ENCODE results near the gene RNASEH2C. TPM values are rescaled to one million over a fixed set of nuclear protein-coding genes. Genes with fewer than 3 reads are reported as not detected.

RNASEH2C gene
- total RNA-seq, 1 experiment from 2014 or later = 76.4 TPM

DNA sequence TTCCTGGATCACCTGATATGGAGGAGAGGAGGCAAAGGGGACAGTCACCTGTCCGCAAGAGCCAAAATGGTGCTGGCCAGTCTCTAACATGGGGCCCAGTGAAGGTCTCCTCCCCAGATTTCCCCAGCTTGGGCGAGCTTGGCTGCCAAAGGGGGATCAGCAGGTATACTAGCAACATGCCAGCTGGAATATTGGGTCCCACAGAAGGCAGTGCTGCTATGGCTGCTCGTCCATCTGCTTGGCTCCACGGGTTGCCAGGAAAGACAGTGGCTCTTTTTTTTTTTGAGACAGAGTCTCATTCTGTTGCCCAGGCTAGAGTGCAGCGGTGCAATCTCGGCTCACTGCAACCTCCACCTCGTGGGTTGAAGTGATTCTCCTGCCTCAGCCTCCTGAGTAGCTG is 21.3 kb downstream of the RNASEH2C start:
- Mint-ChIP-seq H3K36me3 (ENCODE audit: insufficient read depth, unreplicated experiment) (peaks cover 5% of the 10 kb centered on the region), H3K9me3 (ENCODE audit: unreplicated experiment) (no peaks in the 10 kb centered on the region), H3K4me1 (ENCODE audit: low read depth, unreplicated experiment) (no peaks in the 10 kb centered on the region), H3K27ac (ENCODE audit: unreplicated experiment) (no peak overlapping the region), H3K4me3 (ENCODE audit: unreplicated experiment) (no peak overlapping the region), H3K27me3 (ENCODE audit: insufficient read depth, unreplicated experiment) (peaks cover 6% of the 10 kb centered on the region)
- no peak for DNase-seq
- no peaks in the 10 kb centered on the region for H3K27me3 ChIP-seq (replicated peaks; ENCODE audit: control insufficient read depth, insufficient read depth, low read length)
- H3K36me3 ChIP-seq (ENCODE audit: control insufficient read depth, insufficient read depth, low read length) = no peaks in the 10 kb centered on the region; the same call in 1 of the 2 replicates
- no TSS peak for BruUV-seq (replicated peaks)
- ChIA-PET CTCF (no interaction called here), POLR2A (no interaction called here)
- intact Hi-C loops (cut with micrococcal nuclease; ENCODE audit: unreplicated experiment) = no loop called here
- TF ChIP-seq, protein P1, sequence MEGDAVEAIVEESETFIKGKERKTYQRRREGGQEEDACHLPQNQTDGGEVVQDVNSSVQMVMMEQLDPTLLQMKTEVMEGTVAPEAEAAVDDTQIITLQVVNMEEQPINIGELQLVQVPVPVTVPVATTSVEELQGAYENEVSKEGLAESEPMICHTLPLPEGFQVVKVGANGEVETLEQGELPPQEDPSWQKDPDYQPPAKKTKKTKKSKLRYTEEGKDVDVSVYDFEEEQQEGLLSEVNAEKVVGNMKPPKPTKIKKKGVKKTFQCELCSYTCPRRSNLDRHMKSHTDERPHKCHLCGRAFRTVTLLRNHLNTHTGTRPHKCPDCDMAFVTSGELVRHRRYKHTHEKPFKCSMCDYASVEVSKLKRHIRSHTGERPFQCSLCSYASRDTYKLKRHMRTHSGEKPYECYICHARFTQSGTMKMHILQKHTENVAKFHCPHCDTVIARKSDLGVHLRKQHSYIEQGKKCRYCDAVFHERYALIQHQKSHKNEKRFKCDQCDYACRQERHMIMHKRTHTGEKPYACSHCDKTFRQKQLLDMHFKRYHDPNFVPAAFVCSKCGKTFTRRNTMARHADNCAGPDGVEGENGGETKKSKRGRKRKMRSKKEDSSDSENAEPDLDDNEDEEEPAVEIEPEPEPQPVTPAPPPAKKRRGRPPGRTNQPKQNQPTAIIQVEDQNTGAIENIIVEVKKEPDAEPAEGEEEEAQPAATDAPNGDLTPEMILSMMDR (IDR thresholded peaks at IDR 0.05; ENCODE audit: insufficient read depth in 1 of 2, low read depth in 1 of 2, low read length in 1 of 2, severe bottlenecking in 1 of 2, unreplicated experiment in 1 of 2) = no peak
- no peak overlapping the region for H3K4me3 ChIP-seq (ENCODE audit: low read depth, low read length)
- no peaks in the 10 kb centered on the region for H3K4me1 ChIP-seq
- H3K9me3 ChIP-seq = no peaks in the 10 kb centered on the region; the same call in 1 of the 2 replicates

DNA sequence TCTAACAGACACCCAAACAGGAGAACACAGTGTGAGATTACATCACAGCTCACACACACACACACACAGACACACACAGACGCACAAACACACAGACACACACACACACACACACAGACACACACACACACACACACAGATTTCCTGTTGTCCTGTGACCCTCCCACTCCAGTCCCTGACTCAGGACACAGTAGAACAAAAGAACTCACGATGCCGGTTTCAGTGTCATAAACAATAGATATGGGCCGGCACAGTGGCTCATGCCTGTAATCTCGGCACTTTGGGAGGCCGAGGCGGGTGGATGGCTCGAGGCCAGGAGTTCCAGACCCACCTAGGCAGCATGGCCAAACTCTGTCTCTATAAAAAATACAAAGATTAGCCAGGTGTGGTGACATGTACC is 22.4 kb downstream of the RNASEH2C start:
- Mint-ChIP-seq H3K27ac (ENCODE audit: unreplicated experiment) (no peak overlapping the region), H3K36me3 (ENCODE audit: insufficient read depth, unreplicated experiment) (peaks cover 5% of the 10 kb centered on the region), H3K9me3 (ENCODE audit: unreplicated experiment) (no peaks in the 10 kb centered on the region), H3K4me1 (ENCODE audit: low read depth, unreplicated experiment) (no peaks in the 10 kb centered on the region), H3K27me3 (ENCODE audit: insufficient read depth, unreplicated experiment) (peaks cover 5% of the 10 kb centered on the region), H3K4me3 (ENCODE audit: unreplicated experiment) (no peak overlapping the region)
- no peak overlapping the region for H3K4me3 ChIP-seq (ENCODE audit: low read depth, low read length)
- H3K4me1 ChIP-seq = no peaks in the 10 kb centered on the region
- no peaks in the 10 kb centered on the region; the same call in 1 of the 2 replicates for H3K36me3 ChIP-seq (ENCODE audit: control insufficient read depth, insufficient read depth, low read length)
- TF ChIP-seq, protein P1 (IDR thresholded peaks at IDR 0.05; ENCODE audit: insufficient read depth in 1 of 2, low read depth in 1 of 2, low read length in 1 of 2, severe bottlenecking in 1 of 2, unreplicated experiment in 1 of 2) = no peak
- POLR2A ChIA-PET = no interaction called here
- H3K27me3 ChIP-seq (replicated peaks; ENCODE audit: control insufficient read depth, insufficient read depth, low read length) = no peaks in the 10 kb centered on the region
- no peaks in the 10 kb centered on the region; the same call in 1 of the 2 replicates for H3K9me3 ChIP-seq
- BruUV-seq (replicated peaks) = no TSS peak
- no peak for DNase-seq
- intact Hi-C loops (cut with micrococcal nuclease; ENCODE audit: unreplicated experiment) = no loop called here
- CTCF ChIA-PET = interaction anchor here (0.6 kb wide), 1 partner anchor 190 kb away, joined by 6 read pairs; the partner anchor contains the start of gene FIBP

DNA sequence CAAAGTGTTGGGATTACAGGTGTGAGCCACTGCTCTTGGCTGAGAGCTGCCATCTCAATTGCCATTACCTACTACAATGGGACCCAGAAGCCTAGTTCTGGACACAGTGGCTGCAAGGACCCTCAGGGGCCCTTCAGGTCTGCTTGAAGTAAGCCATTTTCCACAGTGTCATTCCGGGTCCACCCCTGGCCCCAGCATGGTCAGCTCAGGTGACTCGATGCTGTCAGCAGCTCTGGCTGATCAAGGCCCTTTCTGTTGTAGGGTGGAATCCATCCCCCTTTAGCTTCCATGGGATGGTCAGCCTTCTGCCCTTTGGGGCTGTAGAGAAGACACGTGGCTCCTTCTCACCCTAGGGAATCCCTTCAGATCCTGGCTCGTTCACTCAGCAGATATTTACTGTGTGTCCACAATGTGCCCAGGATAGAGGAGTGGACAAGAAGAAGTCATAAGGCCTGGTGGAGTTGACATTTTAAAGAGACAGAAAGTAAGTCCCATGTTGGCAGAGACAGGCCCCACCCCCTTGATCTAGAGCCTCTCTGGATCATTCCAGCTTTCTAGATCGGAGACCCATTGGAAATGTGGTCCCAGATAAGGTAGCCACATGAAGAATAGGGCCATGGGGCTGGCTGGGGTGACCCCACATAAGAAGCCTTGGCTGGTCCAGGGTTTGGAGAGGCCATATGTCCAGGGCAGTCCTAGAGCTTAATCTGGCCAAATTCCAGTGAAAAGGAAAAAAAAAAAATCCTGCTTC is 23.6 kb downstream of the RNASEH2C start:
- Mint-ChIP-seq H3K4me1 (ENCODE audit: low read depth, unreplicated experiment) (peaks cover 7% of the 10 kb centered on the region), H3K36me3 (ENCODE audit: insufficient read depth, unreplicated experiment) (peaks cover 5% of the 10 kb centered on the region), H3K27ac (ENCODE audit: unreplicated experiment) (no peak overlapping the region), H3K27me3 (ENCODE audit: insufficient read depth, unreplicated experiment) (peaks cover 5% of the 10 kb centered on the region), H3K9me3 (ENCODE audit: unreplicated experiment) (no peaks in the 10 kb centered on the region), H3K4me3 (ENCODE audit: unreplicated experiment) (no peak overlapping the region)
- no peaks in the 10 kb centered on the region; the same call in 1 of the 2 replicates for H3K9me3 ChIP-seq
- no peak for DNase-seq
- intact Hi-C loops (cut with micrococcal nuclease; ENCODE audit: unreplicated experiment) = no loop called here
- no peak overlapping the region for H3K4me3 ChIP-seq (ENCODE audit: low read depth, low read length)
- CTCF ChIA-PET = interaction anchor here (0.7 kb wide), 3 partner anchors 48 to 419 kb away, joined by 3 to 4 read pairs (median 4); no protein-coding TSS in a partner anchor
- BruUV-seq (replicated peaks) = no TSS peak
- H3K36me3 ChIP-seq (ENCODE audit: control insufficient read depth, insufficient read depth, low read length) = no peaks in the 10 kb centered on the region; the same call in 1 of the 2 replicates
- no peaks in the 10 kb centered on the region for H3K27me3 ChIP-seq (replicated peaks; ENCODE audit: control insufficient read depth, insufficient read depth, low read length)
- H3K4me1 ChIP-seq = peaks cover 6% of the 10 kb centered on the region
- TF ChIP-seq, protein P1 (IDR thresholded peaks at IDR 0.05; ENCODE audit: insufficient read depth in 1 of 2, low read depth in 1 of 2, low read length in 1 of 2, severe bottlenecking in 1 of 2, unreplicated experiment in 1 of 2) = no peak
- POLR2A ChIA-PET = no interaction called here
